Measurements from ENCODE around the gene OSBPL10.

OSBPL10 gene

DNA sequence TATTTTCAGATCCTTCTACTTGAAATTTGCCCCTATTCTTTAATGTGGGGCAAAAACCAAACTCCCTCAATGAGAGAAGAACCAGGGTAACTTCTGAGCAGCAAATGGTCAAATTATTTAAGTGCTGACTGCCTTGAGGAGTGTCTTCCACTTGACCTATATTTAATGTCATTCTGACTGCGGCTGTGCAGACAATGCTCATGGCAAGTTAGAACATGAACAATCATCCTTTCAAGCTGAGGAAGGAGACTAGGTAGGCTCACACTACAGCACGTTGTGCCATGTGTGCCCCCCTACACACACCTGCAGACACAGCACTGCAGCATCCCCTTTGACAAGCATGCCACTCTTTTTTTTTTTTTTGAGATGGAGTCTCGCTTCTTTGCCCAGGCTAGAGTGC is 98.2 kb downstream of the OSBPL10 start:
- ATAC-seq = no peak
- TF ChIP-seq, protein P1, sequence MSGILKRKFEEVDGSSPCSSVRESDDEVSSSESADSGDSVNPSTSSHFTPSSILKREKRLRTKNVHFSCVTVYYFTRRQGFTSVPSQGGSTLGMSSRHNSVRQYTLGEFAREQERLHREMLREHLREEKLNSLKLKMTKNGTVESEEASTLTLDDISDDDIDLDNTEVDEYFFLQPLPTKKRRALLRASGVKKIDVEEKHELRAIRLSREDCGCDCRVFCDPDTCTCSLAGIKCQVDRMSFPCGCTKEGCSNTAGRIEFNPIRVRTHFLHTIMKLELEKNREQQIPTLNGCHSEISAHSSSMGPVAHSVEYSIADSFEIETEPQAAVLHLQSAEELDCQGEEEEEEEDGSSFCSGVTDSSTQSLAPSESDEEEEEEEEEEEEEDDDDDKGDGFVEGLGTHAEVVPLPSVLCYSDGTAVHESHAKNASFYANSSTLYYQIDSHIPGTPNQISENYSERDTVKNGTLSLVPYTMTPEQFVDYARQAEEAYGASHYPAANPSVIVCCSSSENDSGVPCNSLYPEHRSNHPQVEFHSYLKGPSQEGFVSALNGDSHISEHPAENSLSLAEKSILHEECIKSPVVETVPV (CRISPR knock-in tag; IDR thresholded peaks at IDR 0.05) = no peak
- TF ChIP-seq BACH2 (CRISPR knock-in tag; IDR thresholded peaks at IDR 0.05; ENCODE audit: borderline replicate concordance) (no peak), CSDC2 (CRISPR knock-in tag; IDR thresholded peaks at IDR 0.05) (no peak), SNAI2 (CRISPR knock-in tag; IDR thresholded peaks at IDR 0.05) (no peak), OSR1 (CRISPR knock-in tag; IDR thresholded peaks at IDR 0.05) (no peak), TOX (CRISPR knock-in tag; IDR thresholded peaks at IDR 0.05; ENCODE audit: borderline replicate concordance) (no peak), ZNF8 (CRISPR knock-in tag; IDR thresholded peaks at IDR 0.05) (no peak)

GRCh38 chr3:31882431-31882830 is 98.6 kb downstream of the OSBPL10 start:
- TF ChIP-seq ESRRG (CRISPR knock-in tag; IDR thresholded peaks at IDR 0.05) (no peak), ARNTL (CRISPR knock-in tag; IDR thresholded peaks at IDR 0.05; ENCODE audit: borderline replicate concordance, low read depth) (no peak), ZFP30 (CRISPR knock-in tag; IDR thresholded peaks at IDR 0.05) (no peak), ZNF565 (CRISPR knock-in tag; conservative IDR thresholded peaks at IDR 0.05; ENCODE audit: low read depth) (no peak), ZNF8 (CRISPR knock-in tag; IDR thresholded peaks at IDR 0.05) (no peak), OSR1 (CRISPR knock-in tag; IDR thresholded peaks at IDR 0.05) (no peak), RARB (CRISPR knock-in tag; IDR thresholded peaks at IDR 0.05) (no peak), CSDC2 (CRISPR knock-in tag; IDR thresholded peaks at IDR 0.05) (no peak), BACH2 (CRISPR knock-in tag; IDR thresholded peaks at IDR 0.05; ENCODE audit: borderline replicate concordance) (no peak), GLIS3 (CRISPR knock-in tag; IDR thresholded peaks at IDR 0.05) (no peak), PPARA (CRISPR knock-in tag; IDR thresholded peaks at IDR 0.05; ENCODE audit: borderline replicate concordance) (no peak)
- TF ChIP-seq, protein P2, sequence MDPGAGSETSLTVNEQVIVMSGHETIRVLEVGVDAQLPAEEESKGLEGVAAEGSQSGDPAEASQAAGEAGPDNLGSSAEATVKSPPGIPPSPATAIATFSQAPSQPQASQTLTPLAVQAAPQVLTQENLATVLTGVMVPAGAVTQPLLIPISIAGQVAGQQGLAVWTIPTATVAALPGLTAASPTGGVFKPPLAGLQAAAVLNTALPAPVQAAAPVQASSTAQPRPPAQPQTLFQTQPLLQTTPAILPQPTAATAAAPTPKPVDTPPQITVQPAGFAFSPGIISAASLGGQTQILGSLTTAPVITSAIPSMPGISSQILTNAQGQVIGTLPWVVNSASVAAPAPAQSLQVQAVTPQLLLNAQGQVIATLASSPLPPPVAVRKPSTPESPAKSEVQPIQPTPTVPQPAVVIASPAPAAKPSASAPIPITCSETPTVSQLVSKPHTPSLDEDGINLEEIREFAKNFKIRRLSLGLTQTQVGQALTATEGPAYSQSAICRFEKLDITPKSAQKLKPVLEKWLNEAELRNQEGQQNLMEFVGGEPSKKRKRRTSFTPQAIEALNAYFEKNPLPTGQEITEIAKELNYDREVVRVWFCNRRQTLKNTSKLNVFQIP (CRISPR knock-in tag; IDR thresholded peaks at IDR 0.05; ENCODE audit: borderline replicate concordance, low read depth) = no peak
- TF ChIP-seq, protein P1 (CRISPR knock-in tag; IDR thresholded peaks at IDR 0.05) = no peak
- TF ChIP-seq, protein P3, sequence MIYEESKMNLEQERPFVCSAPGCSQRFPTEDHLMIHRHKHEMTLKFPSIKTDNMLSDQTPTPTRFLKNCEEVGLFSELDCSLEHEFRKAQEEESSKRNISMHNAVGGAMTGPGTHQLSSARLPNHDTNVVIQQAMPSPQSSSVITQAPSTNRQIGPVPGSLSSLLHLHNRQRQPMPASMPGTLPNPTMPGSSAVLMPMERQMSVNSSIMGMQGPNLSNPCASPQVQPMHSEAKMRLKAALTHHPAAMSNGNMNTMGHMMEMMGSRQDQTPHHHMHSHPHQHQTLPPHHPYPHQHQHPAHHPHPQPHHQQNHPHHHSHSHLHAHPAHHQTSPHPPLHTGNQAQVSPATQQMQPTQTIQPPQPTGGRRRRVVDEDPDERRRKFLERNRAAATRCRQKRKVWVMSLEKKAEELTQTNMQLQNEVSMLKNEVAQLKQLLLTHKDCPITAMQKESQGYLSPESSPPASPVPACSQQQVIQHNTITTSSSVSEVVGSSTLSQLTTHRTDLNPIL (CRISPR knock-in tag; IDR thresholded peaks at IDR 0.05; ENCODE audit: low read depth) = no peak
- ATAC-seq = no peak

DNA sequence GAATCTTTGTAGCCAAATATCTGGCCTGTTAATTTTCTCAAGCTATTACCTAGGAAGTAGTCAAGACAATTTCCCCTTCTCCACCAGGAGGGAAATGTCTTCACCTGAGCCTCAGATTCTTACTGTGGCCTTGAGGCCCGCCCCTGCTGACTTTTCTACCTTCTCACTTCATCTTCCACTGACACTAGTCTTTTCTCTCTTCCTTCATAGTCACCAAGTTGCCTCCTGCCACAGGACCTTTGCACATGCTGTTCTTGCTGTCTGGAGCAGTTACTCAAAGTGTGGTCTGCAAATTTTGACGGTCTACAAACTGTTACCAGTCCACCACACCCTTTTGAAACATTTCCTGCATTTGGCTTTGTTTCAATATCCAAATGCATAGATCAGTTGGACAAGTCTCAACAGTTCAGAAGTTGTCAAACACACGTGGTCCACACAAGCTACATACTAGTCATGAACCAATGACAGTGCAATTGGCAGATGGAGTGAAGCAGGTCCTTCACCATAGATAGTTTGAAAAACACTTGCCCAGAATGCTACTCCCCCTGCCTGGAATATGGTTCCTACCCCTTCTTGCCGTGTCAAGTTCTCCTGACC is 100.5 kb downstream of the OSBPL10 start:
- no peak for ATAC-seq
- TF ChIP-seq, protein P4, sequence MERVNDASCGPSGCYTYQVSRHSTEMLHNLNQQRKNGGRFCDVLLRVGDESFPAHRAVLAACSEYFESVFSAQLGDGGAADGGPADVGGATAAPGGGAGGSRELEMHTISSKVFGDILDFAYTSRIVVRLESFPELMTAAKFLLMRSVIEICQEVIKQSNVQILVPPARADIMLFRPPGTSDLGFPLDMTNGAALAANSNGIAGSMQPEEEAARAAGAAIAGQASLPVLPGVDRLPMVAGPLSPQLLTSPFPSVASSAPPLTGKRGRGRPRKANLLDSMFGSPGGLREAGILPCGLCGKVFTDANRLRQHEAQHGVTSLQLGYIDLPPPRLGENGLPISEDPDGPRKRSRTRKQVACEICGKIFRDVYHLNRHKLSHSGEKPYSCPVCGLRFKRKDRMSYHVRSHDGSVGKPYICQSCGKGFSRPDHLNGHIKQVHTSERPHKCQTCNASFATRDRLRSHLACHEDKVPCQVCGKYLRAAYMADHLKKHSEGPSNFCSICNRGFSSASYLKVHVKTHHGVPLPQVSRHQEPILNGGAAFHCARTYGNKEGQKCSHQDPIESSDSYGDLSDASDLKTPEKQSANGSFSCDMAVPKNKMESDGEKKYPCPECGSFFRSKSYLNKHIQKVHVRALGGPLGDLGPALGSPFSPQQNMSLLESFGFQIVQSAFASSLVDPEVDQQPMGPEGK (CRISPR knock-in tag; IDR thresholded peaks at IDR 0.05; ENCODE audit: borderline replicate concordance) = no peak
- TF ChIP-seq TOX (CRISPR knock-in tag; IDR thresholded peaks at IDR 0.05; ENCODE audit: borderline replicate concordance) = no peak
- TF ChIP-seq BACH2 (CRISPR knock-in tag; IDR thresholded peaks at IDR 0.05; ENCODE audit: borderline replicate concordance) = no peak
- no peak for TF ChIP-seq TCF4 (CRISPR knock-in tag; IDR thresholded peaks at IDR 0.05; ENCODE audit: borderline replicate concordance)
- TF ChIP-seq OSR1 (CRISPR knock-in tag; IDR thresholded peaks at IDR 0.05) = no peak
- TF ChIP-seq, protein P3 (CRISPR knock-in tag; IDR thresholded peaks at IDR 0.05; ENCODE audit: low read depth) = no peak
- TF ChIP-seq, protein P1 (CRISPR knock-in tag; IDR thresholded peaks at IDR 0.05) = no peak
- TF ChIP-seq, protein P2 (CRISPR knock-in tag; IDR thresholded peaks at IDR 0.05; ENCODE audit: borderline replicate concordance, low read depth) = no peak
- TF ChIP-seq GLIS3 (CRISPR knock-in tag; IDR thresholded peaks at IDR 0.05) = no peak

Measured in SK-N-SH treated with all-trans-retinoic acid at 6 μM for 48 hours (cell line).